Smooth muscle cell (in vitro differentiated cells): ENCODE results near the gene AGAP1. TPM values are rescaled to one million over a fixed set of nuclear protein-coding genes. Genes with fewer than 3 reads are reported as not detected.

ENCODE experiments used
- DNase-seq: peaks from one replicate; lab custom pipeline; 2025; ENCODE audit not compliant: unreplicated experiment; lab: John Stamatoyannopoulos, UW
- H2AFZ ChIP-seq: fragments of 200-600 bp; sonication (generic); 2 replicates; pipeline ENCODE4 v1.6.0; 2016; ENCODE audit warnings: antibody characterized with exemption, low read depth, mild to moderate bottlenecking
- H3F3A ChIP-seq: fragments of 200-600 bp; sonication (generic); 2 replicates; pipeline ENCODE4 v1.6.0; 2017; ENCODE audit warnings: antibody characterized with exemption, low read depth
- H3K27ac ChIP-seq: fragments of 200-600 bp; sonication (generic); 2 replicates; pipeline ENCODE4 v1.5.1; 2016; ENCODE audit warnings: low read depth, mild to moderate bottlenecking
- H3K27me3 ChIP-seq: fragments of 200-600 bp; sonication (generic); 2 replicates; pipeline ENCODE4 v1.6.1; 2016; ENCODE audit warnings: low read depth, mild to moderate bottlenecking
- H3K36me3 ChIP-seq: fragments of 200-600 bp; sonication (generic); 2 replicates; pipeline ENCODE4 v1.5.1; 2016; ENCODE audit warnings: low read depth
- H3K4me1 ChIP-seq: fragments of 200-600 bp; sonication (generic); 2 replicates; pipeline ENCODE4 v1.5.1; 2016; ENCODE audit warnings: low read depth
- H3K4me2 ChIP-seq: fragments of 200-600 bp; sonication (generic); 2 replicates; pipeline ENCODE4 v1.6.0; 2016; ENCODE audit warnings: mild to moderate bottlenecking
- H3K4me3 ChIP-seq: fragments of 200-600 bp; sonication (generic); 2 replicates; pipeline ENCODE4 v1.5.1; 2016; ENCODE audit warnings: mild to moderate bottlenecking
- H3K79me2 ChIP-seq: fragments of 200-600 bp; sonication (generic); 2 replicates; pipeline ENCODE4 v1.6.0; 2016; ENCODE audit warnings: low read depth, mild to moderate bottlenecking
- H3K9ac ChIP-seq: fragments of 200-600 bp; sonication (generic); 2 replicates; pipeline ENCODE4 v1.6.0; 2016; ENCODE audit warnings: low read depth
- H3K9me3 ChIP-seq: fragments of 200-600 bp; sonication (generic); replicated peaks from 2 replicates; pipeline ENCODE4 v1.5.1; 2016; ENCODE audit warnings: low read depth
- H4K20me1 ChIP-seq: fragments of 200-600 bp; sonication (generic); 2 replicates; pipeline ENCODE4 v1.6.0; 2016; ENCODE audit warnings: low read depth
- WGBS: methylation state at CpG from one replicate; pipeline ENCODE4 v1.1.7; 2016; ENCODE audit warnings: low lambda C conversion rate; 5-methylcytosine and 5-hydroxymethylcytosine counted together
- polyA plus RNA-seq: library from polyadenylated mRNA; unstranded; fragments of >200 nt; fragmentation: Nextera tagmentation; extraction: Ambion mirVana; gene quantifications from 2 replicates; pipeline ENCODE4 v1.2.1, GENCODE V29; 2016
- total RNA-seq: library from RNA; depleted of rRNA; stranded (reverse); fragments of >200 nt; gene quantifications from 2 replicates; pipeline ENCODE4 v1.2.3, GENCODE V29; 2014
- TF ChIP-seq, protein P1 (sequence below): fragments of 200-600 bp; sonication (generic); IDR thresholded peaks from 2 replicates; pipeline ENCODE4 v1.5.1; 2017; ENCODE audit warnings: borderline replicate concordance, mild to moderate bottlenecking, antibody characterized with exemption; ENCODE audit not compliant: insufficient read depth, poor library complexity, severe bottlenecking

Gene AGAP1
- total and polyA plus RNA-seq, 2 experiments from 2014 or later, result 3.9 to 9.8 TPM

GRCh38 chr2:235685024-235685721 is 191.3 kb downstream of the AGAP1 start:
- Histone ChIP-seq H3K4me3 (no peak overlapping the region), H3F3A (no peaks in the 10 kb centered on the region), H3K27me3 (no peaks in the 10 kb centered on the region), H3K79me2 (peaks cover 36% of the 10 kb centered on the region), H3K4me2 (no peak overlapping the region), H2AFZ (no peak overlapping the region), H3K4me1 (no peaks in the 10 kb centered on the region), H3K27ac (no peak overlapping the region), H3K9ac (no peak overlapping the region), H3K9me3 (no peaks in the 10 kb centered on the region), H4K20me1 (peaks cover 95% of the 10 kb centered on the region), H3K36me3 (no peaks in the 10 kb centered on the region)
- DNase-seq, result no peak
- 92% methylated on average over 8 of the region's 10 CpGs for WGBS
- TF ChIP-seq, protein P1, sequence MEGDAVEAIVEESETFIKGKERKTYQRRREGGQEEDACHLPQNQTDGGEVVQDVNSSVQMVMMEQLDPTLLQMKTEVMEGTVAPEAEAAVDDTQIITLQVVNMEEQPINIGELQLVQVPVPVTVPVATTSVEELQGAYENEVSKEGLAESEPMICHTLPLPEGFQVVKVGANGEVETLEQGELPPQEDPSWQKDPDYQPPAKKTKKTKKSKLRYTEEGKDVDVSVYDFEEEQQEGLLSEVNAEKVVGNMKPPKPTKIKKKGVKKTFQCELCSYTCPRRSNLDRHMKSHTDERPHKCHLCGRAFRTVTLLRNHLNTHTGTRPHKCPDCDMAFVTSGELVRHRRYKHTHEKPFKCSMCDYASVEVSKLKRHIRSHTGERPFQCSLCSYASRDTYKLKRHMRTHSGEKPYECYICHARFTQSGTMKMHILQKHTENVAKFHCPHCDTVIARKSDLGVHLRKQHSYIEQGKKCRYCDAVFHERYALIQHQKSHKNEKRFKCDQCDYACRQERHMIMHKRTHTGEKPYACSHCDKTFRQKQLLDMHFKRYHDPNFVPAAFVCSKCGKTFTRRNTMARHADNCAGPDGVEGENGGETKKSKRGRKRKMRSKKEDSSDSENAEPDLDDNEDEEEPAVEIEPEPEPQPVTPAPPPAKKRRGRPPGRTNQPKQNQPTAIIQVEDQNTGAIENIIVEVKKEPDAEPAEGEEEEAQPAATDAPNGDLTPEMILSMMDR, result no peak

- H3K36me3 ChIP-seq, result no peaks in the 10 kb centered on the region
- DNase-seq, result no peak
- H3K4me3 ChIP-seq, result no peak overlapping the region
- peaks cover 24% of the 10 kb centered on the region for H3K79me2 ChIP-seq
- no peak overlapping the region for H3K4me2 ChIP-seq
- H3K27me3 ChIP-seq, result no peaks in the 10 kb centered on the region
- no peaks in the 10 kb centered on the region for H3K9me3 ChIP-seq
- H3F3A ChIP-seq, result no peaks in the 10 kb centered on the region
- no peak overlapping the region for H2AFZ ChIP-seq
- H3K27ac ChIP-seq, result no peak overlapping the region
- H3K9ac ChIP-seq, result no peak overlapping the region
- TF ChIP-seq, protein P1, result no peak
- WGBS, result 97% methylated on average over 26 of the region's 26 CpGs
- H4K20me1 ChIP-seq, result peaks cover 98% of the 10 kb centered on the region
- H3K4me1 ChIP-seq, result no peaks in the 10 kb centered on the region
These were observed 194.9 kb downstream of the AGAP1 start for GRCh38 chr2:235688511-235689426.

DNA sequence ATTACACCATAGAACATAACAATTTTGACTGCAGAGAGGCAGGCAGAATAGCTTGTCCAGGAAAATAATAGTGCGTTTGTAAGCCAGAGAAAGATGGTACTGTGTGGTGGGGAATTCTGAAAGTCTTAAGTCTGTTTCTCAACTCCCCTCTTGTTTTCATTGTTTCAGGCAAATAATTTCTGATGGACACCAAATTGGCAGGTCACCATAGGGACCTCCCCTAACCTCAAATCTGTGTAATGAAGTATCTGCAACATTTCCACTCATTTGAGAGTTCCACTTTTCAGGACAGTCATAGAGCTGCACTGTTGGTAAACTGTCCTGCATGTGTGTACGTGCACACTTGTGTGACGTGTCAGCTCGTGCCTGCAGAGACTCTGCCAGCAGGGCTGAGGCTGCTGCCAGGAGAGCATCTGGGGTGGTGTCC is 195.6 kb downstream of the AGAP1 start:
- Histone ChIP-seq H3K4me2 (no peak overlapping the region), H3K27ac (no peak overlapping the region), H4K20me1 (peaks cover 98% of the 10 kb centered on the region), H3K79me2 (peaks cover 23% of the 10 kb centered on the region), H2AFZ (no peak overlapping the region), H3K9me3 (no peaks in the 10 kb centered on the region), H3K27me3 (no peaks in the 10 kb centered on the region), H3K9ac (no peak overlapping the region), H3K4me3 (no peak overlapping the region), H3K36me3 (no peaks in the 10 kb centered on the region), H3K4me1 (no peaks in the 10 kb centered on the region), H3F3A (no peaks in the 10 kb centered on the region)
- no peak for DNase-seq
- 95% methylated on average over 4 of the region's 4 CpGs for WGBS
- TF ChIP-seq, protein P1, result no peak
